ENCODE measurements around the gene LEMD1.
"Not testable (repeated sequence)": the region's sequence is repeated elsewhere in the genome, so short reads cannot be mapped to it uniquely, and the experiment has no call there.

The LEMD1 gene

DNA sequence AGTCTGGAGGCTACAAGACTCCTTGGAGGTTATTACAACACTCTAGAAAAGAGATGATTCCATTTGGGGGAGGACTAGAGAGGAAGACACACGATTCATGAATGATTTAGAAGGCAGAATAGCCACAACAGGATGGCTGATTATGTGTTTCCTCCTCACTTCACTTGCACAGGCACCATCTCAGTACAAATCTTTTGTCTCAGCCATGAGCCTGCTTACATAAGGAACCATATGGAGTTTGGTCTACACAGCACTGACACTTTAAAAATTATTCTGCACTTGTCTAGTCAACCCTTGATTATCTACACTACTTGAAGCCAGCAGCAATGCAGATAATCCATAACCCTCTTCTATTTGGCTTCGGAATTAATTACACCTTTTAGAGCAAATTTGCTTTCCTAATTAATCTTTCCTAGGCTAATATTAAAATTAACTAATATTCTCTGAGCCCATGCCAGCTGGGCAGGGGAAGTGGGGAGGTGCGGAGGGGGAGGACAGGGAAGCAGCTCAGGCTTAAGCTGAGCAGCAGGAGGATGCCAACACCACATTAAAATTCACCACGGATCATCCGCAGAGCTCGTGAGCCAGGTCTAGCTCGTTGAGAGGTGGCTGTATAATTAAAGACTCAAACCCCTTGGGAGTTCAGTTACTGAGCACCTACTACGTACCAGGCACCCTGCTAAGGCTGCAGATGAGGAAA lies 3.2 kb upstream of the LEMD1 start:
- peak; percentile 19 for DNase-seq

DNA sequence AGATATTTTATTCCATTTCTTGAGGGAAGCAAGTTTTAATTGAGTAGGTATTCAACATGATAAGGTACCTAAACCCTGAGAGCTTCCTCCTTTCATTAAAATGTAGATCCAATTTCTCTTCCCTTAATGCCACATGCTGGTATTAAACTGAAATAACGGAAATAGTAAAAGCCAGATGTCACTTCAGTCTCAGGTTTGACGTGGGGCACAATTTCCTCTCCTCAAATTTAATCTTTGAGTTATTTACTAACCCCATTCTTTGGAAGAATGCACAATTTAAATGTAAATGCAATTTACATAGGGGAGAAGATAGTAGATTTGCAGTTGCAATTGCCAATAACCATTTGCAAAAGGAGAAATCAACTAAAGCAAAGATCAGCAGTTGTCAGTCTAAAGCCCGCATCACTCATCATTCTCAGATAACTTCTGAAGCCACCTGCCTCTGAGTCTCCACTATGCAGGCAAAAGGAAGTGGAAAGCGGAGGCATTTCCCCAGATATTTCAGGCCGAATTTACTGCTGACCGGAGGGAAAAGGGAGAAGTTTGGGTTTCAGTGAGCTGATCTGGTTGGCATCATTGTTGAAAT lies 2.1 kb upstream of the LEMD1 start:
- no peak for DNase-seq

DNA sequence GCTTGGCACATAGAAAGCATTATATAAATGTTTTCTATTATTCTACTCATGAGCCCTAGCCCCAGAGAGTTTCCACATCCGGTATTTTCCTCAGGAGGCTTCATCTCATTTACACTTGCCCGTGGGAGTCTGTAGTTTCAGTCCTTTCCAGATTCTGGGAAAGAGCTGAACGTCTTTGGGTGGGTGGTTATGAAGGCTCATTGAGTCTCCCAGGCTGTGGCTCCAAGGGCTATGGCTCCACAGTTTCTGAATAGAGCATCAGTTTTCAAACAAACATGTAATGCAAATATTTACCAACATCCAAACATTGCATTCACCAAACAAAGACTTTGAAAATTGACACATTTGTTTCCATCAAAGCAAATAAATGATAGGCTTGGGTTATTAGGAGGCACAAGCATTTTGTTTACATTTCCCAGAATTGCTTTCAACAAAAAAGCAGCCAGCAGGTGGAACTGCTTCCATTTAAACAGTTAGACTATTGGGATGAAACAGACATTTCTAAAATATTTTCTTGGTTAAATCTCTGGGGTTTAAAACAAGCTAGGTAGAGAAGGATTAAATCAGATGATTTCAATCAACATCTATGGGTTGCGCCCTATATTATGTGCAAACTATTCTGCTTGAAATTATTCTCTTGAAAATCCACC lies 1.3 kb upstream of the LEMD1 start:
- DNase-seq = peak; percentile 8

DNA sequence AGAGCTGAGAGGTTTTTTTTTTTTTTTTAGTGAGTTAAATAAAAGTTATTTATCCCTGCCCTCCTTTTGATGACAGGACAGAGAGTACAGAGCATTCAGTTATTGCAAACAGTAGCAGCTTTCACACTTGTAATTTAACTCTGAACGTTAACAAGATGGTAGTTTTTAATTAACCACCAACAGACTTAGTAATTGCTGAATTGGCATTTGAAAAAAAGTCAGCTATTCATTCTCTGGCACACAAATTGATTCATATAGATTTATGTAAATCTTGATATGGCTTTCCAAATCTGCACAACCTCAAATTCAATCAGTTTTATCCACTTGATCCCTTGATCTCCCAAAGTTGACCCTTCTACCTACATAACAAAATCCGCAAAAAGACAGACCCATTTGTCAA lies 918 bp downstream of the LEMD1 start:
- DNase-seq = no peak

DNA sequence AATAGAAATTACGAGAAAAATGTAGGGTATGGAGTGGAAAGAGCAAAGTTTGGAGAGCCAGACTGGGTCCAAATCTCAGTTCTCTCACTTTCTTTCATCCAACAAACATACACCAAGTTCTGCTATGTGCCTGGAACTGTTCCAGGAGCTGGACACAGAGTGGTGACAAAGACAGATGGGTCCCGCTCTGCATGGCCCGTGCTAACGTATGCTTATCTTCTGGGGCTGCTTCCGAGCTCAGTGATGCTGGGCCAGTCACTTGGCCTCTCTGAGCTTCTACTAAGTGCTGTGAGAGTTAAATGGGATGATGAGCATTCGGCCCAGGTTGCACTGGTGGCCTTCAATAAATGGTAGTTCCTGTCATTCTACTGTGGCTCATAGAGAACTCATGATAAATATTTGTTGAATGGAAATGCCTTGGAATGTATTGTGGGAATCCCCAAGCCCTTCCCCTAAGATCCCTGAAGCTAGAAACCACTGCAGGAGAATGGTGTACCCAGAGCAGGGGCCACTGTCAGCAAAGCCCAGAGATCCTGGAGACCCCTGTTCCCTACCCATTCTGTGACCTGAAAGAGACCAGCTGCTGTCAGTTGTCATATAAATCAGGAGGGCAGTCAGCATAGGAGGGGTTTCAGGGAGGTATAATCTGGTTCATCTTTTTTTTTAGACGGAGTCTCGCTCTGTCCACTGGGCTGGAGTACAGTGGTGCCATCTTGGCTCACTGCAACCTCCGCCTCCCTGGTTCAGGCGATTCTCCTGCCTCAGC lies 3.8 kb downstream of the LEMD1 start:
- no peak for DNase-seq

DNA sequence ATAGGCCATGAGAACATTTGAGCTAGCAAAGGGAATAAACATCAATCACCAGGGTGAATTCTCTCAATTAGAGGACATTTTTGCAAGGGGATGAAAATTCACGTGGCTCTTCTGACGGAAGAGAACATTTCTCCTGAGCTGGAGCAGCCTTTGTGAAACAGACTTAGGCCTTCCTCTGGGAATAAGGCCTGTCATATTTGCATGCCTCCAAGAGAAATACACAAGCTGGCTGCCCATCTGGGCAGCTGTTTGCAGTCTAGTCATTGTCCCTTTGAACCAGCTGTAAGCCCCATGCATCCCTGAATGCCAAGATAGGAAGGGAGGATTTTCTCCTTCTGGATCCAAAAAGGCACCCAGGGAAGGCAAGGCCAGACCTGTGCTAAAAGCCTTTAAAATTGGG lies 5.5 kb downstream of the LEMD1 start:
- no peak for DNase-seq

DNA sequence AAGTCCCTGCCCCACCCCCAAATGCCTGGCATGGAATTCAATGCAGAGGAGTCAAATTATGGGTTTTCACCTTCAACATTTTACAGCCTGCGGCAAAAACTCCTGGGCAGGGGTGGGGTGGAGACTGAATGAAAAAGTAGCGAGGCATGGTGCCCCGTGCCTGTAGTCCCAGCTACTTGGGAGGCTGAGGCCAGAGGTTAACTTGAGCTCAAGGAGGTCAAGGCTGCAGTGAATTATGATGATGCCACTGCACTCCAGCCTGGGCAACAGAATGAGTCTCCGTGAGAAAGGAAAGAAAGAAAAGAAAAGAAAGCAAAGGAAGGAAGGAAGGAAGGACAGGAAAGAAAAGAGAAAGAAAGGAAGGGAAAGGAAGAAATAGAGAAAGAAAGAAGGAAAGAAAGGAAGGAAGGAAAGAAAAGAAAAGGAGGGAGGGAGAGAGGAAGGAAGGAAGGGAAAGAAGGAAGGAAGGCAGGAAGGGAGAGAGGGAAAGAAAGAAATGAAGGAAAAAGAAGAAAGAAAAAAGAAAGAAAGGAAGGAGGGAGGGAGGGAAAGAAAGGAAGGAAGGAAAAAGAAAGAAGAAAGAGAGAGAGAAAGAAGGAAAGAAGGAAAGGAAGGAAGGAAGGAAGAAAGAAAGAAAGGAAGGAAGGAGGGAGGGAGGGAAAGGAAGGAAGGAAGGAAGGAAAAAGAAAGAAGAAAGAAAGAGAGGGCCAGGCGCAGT lies 11.1 kb downstream of the LEMD1 start:
- no peak for DNase-seq

DNA sequence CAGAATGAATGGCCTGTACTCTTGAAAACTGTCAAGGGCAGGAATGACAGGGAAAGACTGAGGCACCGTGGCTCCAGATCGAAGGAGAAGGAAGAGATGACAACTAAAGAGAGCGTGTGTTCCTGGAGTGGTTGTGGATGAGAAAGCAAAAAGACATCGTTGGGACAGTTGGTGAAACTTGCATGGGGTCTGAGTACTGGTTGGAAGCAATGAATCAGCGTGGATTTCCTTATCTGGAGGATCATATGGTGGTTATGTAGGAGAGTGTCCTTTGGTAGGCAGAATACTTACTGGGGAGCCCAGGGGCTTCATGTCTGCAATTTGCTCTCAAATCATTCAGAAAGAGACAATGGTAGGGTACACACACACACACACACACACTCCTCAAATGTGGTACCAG lies 13.9 kb downstream of the LEMD1 start:
- no peak for DNase-seq

DNA sequence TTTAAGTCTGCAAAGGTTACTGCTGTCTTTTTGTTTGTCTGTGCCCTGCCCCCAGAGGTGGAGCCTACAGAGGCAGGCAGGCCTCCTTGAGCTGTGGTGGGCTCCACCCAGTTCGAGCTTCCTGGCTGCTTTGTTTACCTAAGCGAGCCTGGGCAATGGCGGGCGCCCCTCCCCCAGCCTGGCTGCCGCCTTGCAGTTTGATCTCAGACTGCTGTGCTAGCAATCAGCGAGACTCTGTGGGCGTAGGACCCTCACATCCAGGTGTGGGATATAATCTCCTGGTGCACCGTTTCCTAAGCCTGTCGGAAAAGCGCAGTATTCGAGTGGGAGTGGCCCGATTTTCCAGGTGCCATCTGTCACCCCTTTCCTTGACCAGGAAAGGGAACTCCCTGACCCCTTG lies 15.6 kb downstream of the LEMD1 start:
- not testable (repeated sequence) for DNase-seq

DNA sequence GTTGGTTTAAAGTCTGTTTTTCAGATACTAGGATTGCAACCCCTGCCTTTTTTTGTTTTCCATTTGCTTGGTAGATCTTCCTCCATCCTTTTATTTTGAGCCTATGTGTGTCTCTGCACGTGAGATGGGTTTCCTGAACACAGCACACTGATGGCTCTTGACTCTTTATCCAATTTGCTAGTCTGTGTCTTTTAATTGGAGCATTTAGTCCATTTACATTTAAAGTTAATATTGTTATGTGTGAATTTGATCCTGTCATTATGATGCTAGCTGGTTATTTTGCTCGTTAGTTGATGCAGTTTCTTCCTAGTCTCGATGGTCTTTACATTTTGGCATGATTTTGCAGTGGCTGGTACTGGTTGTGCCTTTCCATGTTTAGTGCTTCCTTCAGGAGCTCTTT lies 17.4 kb downstream of the LEMD1 start:
- DNase-seq = not testable (repeated sequence)

DNA sequence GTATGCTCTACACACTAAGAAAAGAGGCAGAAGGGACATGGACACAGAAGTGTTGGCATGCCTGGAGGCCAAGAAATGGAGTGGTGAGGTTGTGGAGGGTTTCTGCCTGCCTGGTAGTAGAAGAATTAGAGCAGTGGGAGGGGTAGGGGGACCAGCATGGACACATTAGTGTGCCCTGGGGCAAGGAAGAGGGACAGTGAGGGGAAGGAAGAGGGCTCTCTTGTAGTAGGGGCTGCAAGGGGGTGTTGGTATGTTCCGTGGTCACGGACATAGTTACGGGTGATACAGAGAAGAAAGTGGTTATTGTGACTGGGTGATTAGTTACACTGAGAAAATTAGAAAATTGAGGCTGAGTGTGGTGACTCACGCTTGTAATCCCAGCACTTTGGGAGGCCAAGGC lies 23.3 kb downstream of the LEMD1 start:
- no peak for DNase-seq

DNA sequence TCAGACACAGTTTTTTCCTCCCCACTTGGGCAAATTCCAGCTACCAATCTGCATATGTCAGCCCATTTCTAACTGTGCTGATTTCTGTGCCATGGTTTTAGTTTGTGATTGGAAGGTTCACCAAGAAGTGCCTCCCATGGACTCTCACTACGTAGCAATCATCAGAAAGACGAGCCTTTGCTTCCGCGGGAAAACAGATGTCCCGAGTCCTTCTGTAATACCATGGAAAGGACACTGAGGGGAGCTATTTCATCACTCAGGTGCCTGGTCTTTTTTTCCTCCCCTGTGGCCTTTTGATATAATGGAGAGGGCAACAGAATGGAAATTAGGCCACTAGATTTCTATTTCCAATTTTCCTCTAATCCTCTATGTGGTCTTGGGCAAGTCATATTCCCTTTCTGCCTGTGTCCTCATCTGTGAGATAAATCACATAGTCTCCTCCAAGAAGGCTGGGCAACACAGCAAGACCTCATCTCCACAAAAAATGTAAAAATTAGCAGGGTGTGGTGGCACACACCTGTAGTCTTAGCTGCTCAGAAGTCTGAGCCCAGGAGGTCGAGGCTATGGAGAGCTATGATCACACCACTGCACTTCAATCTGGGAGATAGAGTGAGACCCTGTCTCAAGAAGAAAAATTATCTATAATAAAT lies 24.8 kb downstream of the LEMD1 start:
- peak; percentile 46 for DNase-seq

DNA sequence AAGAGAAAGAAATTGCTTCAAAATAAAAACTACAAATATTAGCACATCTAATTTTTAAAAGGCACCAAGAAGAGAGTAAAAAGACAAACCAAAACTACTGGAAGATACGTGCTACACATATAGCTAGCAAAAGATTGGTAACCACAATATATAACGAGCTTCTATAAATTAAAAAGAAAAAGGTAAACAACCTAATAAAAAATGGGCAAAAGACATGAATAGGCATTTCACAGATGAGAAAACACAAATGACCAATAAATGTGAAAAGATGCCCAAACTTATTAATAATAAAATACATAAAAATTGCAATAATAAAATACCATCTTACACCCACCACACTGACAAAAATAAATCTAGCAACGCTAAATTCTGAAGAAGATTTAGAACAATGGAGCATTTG lies 26.2 kb downstream of the LEMD1 start:
- DNase-seq = no peak

DNA sequence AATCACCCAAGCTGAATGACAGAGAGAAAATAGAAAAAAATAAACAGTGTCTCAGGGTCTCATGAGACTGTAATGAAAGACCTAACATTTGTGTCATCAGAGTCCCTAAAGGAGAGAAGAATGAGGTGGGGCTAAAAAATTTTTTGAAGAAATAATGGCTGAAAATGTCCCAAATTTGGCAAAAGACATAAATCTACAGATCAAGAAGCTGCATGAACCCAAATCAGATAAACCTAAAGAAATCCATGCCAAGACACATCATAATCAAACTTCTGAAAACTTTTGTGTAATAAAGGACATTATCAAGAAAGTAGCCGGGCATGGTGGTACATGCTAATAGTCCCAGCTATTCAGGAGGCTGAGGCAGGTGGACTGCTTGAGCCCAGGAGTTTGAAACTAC lies 29.2 kb downstream of the LEMD1 start:
- DNase-seq = no peak

DNA sequence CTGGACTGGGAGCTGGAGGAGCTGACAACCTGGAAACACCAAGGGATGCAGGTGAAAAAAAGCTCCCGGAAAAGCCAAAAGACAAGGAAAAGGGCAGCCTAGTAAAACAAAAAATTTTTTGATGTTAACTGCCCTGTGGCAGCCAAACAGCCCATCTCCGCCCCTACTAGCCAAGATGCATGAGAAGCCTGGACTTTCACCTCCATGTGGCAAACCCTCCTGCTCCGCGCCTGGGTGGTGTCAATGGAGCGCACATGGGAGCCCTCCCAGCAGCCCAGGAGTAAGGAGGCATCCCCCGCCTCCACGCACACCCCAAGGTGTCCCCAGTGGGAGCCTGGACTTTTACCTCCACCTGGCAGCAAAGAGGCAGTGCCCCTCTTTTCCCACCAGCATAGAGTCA lies 30.5 kb downstream of the LEMD1 start:
- DNase-seq = no peak

DNA sequence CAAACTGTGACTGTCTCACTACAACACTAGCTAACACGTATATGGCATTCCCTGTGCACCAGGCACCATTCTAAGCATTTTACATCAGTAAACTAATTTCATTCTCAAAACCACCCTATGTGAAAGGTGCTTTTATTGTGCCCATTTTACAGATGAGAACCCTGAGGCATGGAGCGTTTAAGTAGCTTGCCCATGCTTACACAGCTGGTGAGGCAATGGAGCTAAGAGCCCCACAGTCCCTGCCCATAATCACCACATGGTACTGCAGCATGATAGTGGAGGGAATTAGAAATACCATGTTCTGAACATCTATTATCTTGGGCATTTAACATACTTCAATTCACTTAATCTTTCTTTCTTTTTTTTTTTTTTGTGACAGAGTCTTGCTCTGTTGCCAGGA lies 34.0 kb downstream of the LEMD1 start:
- DNase-seq = no peak

DNA sequence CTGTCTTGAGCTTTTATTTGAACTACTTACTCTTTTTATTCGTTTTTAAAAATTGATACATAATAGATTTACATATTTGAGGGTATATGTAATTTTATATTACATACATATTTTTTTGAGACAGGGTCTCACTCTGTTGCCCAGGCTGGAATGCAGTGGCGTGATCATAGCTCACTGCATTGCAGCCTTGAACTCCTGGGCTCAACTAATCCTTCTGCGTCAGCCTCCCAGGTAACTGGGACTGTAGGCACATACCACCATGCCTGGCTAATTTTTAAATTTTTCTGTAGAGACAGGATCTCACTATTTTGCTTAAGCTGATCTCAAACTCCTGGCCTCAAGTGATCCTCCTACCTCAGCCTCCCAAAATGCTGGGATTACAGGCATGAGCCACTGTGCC lies 38.9 kb downstream of the LEMD1 start:
- DNase-seq = not testable (repeated sequence)

DNA sequence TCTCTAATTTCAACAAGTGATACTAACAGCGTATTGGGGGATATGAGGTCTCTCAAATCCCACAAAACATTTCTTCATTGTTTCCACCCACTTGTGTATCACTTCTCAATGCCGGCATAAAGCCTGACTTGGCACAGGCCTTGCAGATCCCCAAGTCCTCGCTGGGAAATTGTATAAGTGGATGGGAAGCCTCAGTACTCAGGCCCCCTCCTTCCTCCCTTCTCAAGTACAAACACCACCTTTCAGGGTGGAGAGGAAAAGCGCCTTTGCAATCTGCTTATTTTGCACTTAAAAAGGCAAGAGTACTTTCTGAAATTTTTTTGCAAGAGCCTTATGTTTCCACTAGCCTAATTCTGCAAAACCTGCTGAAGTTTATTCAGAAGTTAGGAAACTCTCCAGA lies 39.3 kb downstream of the LEMD1 start:
- DNase-seq = peak; percentile 89

DNA sequence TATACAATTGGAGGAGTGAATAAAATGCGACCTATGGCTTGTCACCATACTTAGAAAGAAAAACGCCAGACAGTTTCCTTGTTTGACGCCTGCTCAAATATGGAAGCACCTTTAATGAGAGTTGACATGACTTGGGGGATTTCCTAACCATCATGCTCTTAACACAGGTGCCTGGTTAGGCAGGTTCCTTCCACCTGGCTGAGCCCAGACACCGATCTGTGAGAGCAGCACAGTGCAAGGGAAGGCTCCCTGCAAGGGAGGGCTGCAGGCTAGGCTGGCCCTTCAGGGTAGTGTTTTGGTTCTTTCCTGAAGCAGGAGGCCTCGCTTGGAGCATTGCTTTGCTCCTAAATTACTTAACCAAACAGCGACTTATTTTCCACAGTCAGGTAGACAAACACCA lies 40.6 kb downstream of the LEMD1 start:
- no peak for DNase-seq

DNA sequence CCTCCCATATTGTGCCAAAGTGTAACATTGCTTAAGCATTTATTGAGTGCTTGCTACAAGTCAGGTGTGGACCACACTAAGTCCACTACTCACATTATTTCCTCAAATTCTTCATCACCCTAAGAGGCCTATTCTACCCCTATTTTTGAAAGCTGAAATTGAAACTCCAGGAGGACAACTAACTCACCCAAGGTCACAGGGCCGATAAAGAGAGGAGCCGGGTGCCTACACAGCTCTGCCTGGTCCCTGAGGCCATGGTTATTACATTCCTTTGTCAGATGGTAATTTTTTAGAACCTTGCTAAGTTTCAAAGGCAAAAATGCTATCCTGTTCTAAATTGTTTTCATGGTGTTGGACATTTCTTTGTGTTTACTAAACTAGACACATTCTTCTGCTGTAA lies 41.0 kb downstream of the LEMD1 start:
- no peak for DNase-seq

DNA sequence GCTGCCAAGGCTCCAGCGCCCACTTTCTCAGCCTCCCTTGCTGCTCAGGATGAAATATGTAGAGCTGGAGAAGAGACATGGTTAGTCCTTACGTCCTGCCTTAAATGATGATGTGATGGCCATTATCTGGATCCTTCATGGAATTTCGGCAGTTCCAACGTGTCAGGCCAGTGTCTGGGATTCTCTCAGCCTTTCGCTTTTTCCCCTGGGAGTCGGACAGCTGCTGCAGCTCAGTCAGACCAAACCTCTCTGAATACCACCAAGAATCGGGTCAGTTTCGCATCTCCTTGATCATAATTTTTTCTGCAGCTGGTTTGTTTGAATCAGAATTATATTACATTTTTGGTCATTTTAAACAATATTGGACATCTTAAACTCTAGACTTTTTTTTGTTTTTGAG lies 42.8 kb downstream of the LEMD1 start:
- no peak for DNase-seq

DNA sequence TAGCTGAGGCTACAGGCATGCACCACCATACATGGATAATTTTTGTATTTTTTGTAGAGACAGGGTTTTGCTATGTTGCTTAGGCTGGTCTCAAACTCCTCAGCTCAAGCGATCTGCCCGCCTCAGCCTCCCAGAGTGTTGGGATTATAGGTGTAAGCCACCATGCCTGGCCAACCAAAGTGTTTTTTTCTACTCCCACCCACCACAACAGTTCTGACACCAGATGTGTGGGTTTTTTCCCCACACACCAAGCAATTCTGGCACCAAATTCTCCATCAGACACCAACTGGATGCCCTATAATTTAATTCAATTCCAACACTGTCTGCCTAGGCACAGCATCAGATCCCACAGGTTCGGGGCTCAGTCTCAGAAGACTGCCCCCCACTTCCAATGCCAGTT lies 44.5 kb downstream of the LEMD1 start:
- DNase-seq = no peak

DNA sequence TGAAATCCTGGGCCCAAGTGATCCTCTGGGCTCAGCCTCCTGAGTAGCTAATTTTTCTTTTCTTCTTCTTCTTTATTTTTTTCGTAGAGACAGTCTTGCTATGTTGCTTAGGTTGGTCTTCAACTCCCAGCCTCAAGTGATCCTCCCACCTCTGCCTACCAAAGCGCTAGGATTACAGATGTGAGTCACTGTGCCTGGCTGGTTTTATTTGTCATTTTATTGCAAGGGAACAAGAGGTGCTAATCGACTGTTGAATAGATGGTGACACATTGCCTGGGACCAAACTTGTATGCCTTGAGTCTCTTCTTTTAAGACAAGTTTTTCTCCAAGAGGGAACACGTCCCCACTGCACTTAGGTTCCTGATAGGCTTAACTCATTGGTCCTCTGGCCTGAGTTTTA lies 45.1 kb downstream of the LEMD1 start:
- DNase-seq = no peak

All from DMS79 treated with DMSO at 0.1 percent for 48 hours (cell line).